ENCODE results near the gene NPPB. TPM values are rescaled to one million over a fixed set of nuclear protein-coding genes. Genes with fewer than 3 reads are reported as not detected.

NPPB gene
- total RNA-seq, 1 experiment from 2014 or later = not detected

DNA sequence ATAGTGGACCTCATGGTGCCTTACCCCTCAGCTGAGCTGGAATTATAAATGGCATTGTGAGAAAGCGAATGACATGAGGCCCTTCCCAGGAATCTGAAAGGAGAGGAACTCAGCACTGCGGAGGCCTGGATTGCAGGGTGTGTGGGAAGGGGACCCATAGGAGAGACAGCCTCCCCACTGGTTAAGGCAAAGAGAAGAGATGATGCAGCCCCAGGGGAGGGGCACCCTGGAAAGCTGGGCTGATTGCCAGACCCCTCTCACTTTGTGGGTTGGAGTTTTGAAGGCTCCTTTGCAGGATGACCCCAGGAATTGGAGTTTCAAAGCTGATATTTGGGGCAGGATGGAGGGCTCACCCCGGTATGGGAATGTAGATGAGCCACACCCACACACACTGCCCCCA lies 2.0 kb downstream of the NPPB start:
- ChIA-PET POLR2A (no interaction called here), CTCF (interaction anchor here (0.9 to 1.4 kb wide), 2 partner anchors 18 to 72 kb away, joined by 3 read pairs; no protein-coding TSS in a partner anchor)
- H3K27me3 Mint-ChIP-seq (ENCODE audit: low read depth) = peaks cover 46% of the 10 kb centered on the region
- no peaks in the 10 kb centered on the region for H3K4me1 Mint-ChIP-seq
- no peaks in the 10 kb centered on the region for H3K36me3 Mint-ChIP-seq
- ATAC-seq = no peak
- H3K9me3 Mint-ChIP-seq = no peaks in the 10 kb centered on the region
- TF ChIP-seq FOXK1 (CRISPR knock-in tag; IDR thresholded peaks at IDR 0.05) = no peak
- TF ChIP-seq FOXJ3 (CRISPR knock-in tag; IDR thresholded peaks at IDR 0.05; ENCODE audit: borderline replicate concordance) = no peak
- no peak for TF ChIP-seq JAZF1 (CRISPR knock-in tag; IDR thresholded peaks at IDR 0.05)
- TF ChIP-seq ZNF317 (CRISPR knock-in tag; IDR thresholded peaks at IDR 0.05; ENCODE audit: borderline replicate concordance, low read depth) = no peak
- TF ChIP-seq ESRRA (CRISPR knock-in tag; IDR thresholded peaks at IDR 0.05; ENCODE audit: borderline replicate concordance) = no peak
- TF ChIP-seq, protein P1, sequence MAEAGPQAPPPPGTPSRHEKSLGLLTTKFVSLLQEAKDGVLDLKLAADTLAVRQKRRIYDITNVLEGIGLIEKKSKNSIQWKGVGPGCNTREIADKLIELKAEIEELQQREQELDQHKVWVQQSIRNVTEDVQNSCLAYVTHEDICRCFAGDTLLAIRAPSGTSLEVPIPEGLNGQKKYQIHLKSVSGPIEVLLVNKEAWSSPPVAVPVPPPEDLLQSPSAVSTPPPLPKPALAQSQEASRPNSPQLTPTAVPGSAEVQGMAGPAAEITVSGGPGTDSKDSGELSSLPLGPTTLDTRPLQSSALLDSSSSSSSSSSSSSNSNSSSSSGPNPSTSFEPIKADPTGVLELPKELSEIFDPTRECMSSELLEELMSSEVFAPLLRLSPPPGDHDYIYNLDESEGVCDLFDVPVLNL (CRISPR knock-in tag; IDR thresholded peaks at IDR 0.05; ENCODE audit: borderline replicate concordance, low read depth) = no peak
- H3K27ac Mint-ChIP-seq = no peak overlapping the region
- no peak for DNase-seq (ENCODE audit: low spot score)
- no peak overlapping the region for H3K4me3 Mint-ChIP-seq

DNA sequence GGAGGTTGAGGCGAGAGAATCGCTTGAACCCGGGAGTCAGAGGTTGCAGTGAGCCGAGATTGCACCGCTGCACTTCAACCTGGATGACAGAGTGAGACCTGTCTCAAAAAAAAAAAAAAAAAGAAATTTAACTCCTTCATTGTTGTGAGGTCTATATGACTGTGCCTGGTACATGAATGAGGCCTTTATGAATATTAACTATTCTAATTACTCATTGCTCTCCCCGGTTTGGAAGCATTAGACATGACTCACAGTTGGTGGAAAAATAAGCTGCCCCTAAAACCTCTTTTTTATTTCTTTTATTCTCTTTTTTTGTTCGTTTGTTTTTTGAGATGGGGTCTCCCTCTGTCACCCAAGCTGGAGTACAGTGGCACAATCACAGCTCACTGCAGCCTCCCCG lies 3.3 kb downstream of the NPPB start:
- no peak overlapping the region for H3K27ac Mint-ChIP-seq
- H3K36me3 Mint-ChIP-seq = no peaks in the 10 kb centered on the region
- TF ChIP-seq FOXP1 (CRISPR knock-in tag; IDR thresholded peaks at IDR 0.05; ENCODE audit: borderline replicate concordance) = no peak
- no peak for TF ChIP-seq NR3C1 (CRISPR knock-in tag; conservative IDR thresholded peaks at IDR 0.05; ENCODE audit: low read depth)
- TF ChIP-seq HMGA2 (CRISPR knock-in tag; IDR thresholded peaks at IDR 0.05) = no peak
- no peak for TF ChIP-seq FOXJ3 (CRISPR knock-in tag; IDR thresholded peaks at IDR 0.05; ENCODE audit: borderline replicate concordance)
- no peak for TF ChIP-seq IRF2 (CRISPR knock-in tag; IDR thresholded peaks at IDR 0.05; ENCODE audit: borderline replicate concordance, low read depth)
- TF ChIP-seq GABPB1 (CRISPR knock-in tag; IDR thresholded peaks at IDR 0.05) = no peak
- TF ChIP-seq, protein P2, sequence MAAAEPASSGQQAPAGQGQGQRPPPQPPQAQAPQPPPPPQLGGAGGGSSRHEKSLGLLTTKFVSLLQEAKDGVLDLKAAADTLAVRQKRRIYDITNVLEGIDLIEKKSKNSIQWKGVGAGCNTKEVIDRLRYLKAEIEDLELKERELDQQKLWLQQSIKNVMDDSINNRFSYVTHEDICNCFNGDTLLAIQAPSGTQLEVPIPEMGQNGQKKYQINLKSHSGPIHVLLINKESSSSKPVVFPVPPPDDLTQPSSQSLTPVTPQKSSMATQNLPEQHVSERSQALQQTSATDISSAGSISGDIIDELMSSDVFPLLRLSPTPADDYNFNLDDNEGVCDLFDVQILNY (CRISPR knock-in tag; IDR thresholded peaks at IDR 0.05) = no peak
- TF ChIP-seq NFATC4 (CRISPR knock-in tag; IDR thresholded peaks at IDR 0.05) = no peak
- TF ChIP-seq, protein P3, sequence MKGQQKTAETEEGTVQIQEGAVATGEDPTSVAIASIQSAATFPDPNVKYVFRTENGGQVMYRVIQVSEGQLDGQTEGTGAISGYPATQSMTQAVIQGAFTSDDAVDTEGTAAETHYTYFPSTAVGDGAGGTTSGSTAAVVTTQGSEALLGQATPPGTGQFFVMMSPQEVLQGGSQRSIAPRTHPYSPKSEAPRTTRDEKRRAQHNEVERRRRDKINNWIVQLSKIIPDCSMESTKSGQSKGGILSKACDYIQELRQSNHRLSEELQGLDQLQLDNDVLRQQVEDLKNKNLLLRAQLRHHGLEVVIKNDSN (CRISPR knock-in tag; IDR thresholded peaks at IDR 0.05) = no peak
- no peak for TF ChIP-seq SMAD4 (CRISPR knock-in tag; IDR thresholded peaks at IDR 0.05)
- TF ChIP-seq, protein P4, sequence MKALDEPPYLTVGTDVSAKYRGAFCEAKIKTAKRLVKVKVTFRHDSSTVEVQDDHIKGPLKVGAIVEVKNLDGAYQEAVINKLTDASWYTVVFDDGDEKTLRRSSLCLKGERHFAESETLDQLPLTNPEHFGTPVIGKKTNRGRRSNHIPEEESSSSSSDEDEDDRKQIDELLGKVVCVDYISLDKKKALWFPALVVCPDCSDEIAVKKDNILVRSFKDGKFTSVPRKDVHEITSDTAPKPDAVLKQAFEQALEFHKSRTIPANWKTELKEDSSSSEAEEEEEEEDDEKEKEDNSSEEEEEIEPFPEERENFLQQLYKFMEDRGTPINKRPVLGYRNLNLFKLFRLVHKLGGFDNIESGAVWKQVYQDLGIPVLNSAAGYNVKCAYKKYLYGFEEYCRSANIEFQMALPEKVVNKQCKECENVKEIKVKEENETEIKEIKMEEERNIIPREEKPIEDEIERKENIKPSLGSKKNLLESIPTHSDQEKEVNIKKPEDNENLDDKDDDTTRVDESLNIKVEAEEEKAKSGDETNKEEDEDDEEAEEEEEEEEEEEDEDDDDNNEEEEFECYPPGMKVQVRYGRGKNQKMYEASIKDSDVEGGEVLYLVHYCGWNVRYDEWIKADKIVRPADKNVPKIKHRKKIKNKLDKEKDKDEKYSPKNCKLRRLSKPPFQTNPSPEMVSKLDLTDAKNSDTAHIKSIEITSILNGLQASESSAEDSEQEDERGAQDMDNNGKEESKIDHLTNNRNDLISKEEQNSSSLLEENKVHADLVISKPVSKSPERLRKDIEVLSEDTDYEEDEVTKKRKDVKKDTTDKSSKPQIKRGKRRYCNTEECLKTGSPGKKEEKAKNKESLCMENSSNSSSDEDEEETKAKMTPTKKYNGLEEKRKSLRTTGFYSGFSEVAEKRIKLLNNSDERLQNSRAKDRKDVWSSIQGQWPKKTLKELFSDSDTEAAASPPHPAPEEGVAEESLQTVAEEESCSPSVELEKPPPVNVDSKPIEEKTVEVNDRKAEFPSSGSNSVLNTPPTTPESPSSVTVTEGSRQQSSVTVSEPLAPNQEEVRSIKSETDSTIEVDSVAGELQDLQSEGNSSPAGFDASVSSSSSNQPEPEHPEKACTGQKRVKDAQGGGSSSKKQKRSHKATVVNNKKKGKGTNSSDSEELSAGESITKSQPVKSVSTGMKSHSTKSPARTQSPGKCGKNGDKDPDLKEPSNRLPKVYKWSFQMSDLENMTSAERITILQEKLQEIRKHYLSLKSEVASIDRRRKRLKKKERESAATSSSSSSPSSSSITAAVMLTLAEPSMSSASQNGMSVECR (CRISPR knock-in tag; IDR thresholded peaks at IDR 0.05; ENCODE audit: borderline replicate concordance) = no peak
- TF ChIP-seq, protein P5, sequence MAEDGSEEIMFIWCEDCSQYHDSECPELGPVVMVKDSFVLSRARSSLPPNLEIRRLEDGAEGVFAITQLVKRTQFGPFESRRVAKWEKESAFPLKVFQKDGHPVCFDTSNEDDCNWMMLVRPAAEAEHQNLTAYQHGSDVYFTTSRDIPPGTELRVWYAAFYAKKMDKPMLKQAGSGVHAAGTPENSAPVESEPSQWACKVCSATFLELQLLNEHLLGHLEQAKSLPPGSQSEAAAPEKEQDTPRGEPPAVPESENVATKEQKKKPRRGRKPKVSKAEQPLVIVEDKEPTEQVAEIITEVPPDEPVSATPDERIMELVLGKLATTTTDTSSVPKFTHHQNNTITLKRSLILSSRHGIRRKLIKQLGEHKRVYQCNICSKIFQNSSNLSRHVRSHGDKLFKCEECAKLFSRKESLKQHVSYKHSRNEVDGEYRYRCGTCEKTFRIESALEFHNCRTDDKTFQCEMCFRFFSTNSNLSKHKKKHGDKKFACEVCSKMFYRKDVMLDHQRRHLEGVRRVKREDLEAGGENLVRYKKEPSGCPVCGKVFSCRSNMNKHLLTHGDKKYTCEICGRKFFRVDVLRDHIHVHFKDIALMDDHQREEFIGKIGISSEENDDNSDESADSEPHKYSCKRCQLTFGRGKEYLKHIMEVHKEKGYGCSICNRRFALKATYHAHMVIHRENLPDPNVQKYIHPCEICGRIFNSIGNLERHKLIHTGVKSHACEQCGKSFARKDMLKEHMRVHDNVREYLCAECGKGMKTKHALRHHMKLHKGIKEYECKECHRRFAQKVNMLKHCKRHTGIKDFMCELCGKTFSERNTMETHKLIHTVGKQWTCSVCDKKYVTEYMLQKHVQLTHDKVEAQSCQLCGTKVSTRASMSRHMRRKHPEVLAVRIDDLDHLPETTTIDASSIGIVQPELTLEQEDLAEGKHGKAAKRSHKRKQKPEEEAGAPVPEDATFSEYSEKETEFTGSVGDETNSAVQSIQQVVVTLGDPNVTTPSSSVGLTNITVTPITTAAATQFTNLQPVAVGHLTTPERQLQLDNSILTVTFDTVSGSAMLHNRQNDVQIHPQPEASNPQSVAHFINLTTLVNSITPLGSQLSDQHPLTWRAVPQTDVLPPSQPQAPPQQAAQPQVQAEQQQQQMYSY (CRISPR knock-in tag; IDR thresholded peaks at IDR 0.05) = no peak
- TF ChIP-seq, protein P6, sequence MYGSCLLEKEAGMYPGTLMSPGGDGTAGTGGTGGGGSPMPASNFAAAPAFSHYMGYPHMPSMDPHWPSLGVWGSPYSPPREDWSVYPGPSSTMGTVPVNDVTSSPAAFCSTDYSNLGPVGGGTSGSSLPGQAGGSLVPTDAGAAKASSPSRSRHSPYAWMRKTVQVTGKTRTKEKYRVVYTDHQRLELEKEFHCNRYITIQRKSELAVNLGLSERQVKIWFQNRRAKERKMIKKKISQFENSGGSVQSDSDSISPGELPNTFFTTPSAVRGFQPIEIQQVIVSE (CRISPR knock-in tag; IDR thresholded peaks at IDR 0.05; ENCODE audit: borderline replicate concordance) = no peak
- TF ChIP-seq ZNF138 (CRISPR knock-in tag; conservative IDR thresholded peaks at IDR 0.05) = no peak
- TF ChIP-seq, protein P7, sequence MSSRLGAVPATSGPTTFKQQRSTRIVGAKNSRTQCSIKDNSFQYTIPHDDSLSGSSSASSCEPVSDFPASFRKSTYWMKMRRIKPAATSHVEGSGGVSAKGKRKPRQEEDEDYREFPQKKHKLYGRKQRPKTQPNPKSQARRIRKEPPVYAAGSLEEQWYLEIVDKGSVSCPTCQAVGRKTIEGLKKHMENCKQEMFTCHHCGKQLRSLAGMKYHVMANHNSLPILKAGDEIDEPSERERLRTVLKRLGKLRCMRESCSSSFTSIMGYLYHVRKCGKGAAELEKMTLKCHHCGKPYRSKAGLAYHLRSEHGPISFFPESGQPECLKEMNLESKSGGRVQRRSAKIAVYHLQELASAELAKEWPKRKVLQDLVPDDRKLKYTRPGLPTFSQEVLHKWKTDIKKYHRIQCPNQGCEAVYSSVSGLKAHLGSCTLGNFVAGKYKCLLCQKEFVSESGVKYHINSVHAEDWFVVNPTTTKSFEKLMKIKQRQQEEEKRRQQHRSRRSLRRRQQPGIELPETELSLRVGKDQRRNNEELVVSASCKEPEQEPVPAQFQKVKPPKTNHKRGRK (CRISPR knock-in tag; IDR thresholded peaks at IDR 0.05; ENCODE audit: borderline replicate concordance) = no peak
- no peaks in the 10 kb centered on the region for H3K4me1 Mint-ChIP-seq
- no peak overlapping the region for H3K4me3 Mint-ChIP-seq
- H3K9me3 Mint-ChIP-seq = no peaks in the 10 kb centered on the region
- DNase-seq (ENCODE audit: low spot score) (no peak), ATAC-seq (no peak)
- CTCF ChIA-PET = interaction anchor here (0.6 to 3.0 kb wide), 6 partner anchors 12 to 112 kb away, joined by 3 to 12 read pairs (median 4); no protein-coding TSS in a partner anchor
- POLR2A ChIA-PET = interaction anchor here (0.7 to 1.2 kb wide), 2 partner anchors 54 to 182 kb away, joined by 3 read pairs; no protein-coding TSS in a partner anchor
- H3K27me3 Mint-ChIP-seq (ENCODE audit: low read depth) = peaks cover 40% of the 10 kb centered on the region

Measured in WTC11 (cell line).